Progenitor cell of endocrine pancreas (in vitro differentiated cells): ENCODE data around the gene SOX13. TPM values are rescaled to one million over a fixed set of nuclear protein-coding genes. Genes with fewer than 3 reads are reported as not detected.
A peak's percentile ranks its signal among the peaks of the same experiment; 100 is the strongest.

ENCODE experiments used
- DNase-seq: peaks from one replicate; pipeline ENCODE4 v3.0.0; 2021; ENCODE audit warnings: low spot score; ENCODE audit not compliant: unreplicated experiment
- H3K27ac Mint-ChIP-seq: 2 replicates; pipeline ENCODE4 v1.8.0; 2021; ENCODE audit warnings: mild to moderate bottlenecking, moderate library complexity, mixed read lengths
- H3K27me3 Mint-ChIP-seq: 2 replicates; pipeline ENCODE4 v1.8.0; 2021; ENCODE audit warnings: mixed read lengths
- H3K36me3 Mint-ChIP-seq: 2 replicates; pipeline ENCODE4 v1.8.0; 2022; ENCODE audit warnings: mixed read lengths; ENCODE audit not compliant: insufficient read depth
- H3K4me1 Mint-ChIP-seq: 2 replicates; pipeline ENCODE4 v1.8.0; 2021; ENCODE audit warnings: low read depth, mixed read lengths
- H3K4me3 Mint-ChIP-seq: 2 replicates; pipeline ENCODE4 v1.8.0; 2021; ENCODE audit warnings: low read depth, mild to moderate bottlenecking, moderate library complexity, mixed read lengths
- H3K9me3 Mint-ChIP-seq: 2 replicates; pipeline ENCODE4 v1.8.0; 2021; ENCODE audit warnings: low read depth, mixed read lengths
- total RNA-seq: library from RNA; stranded (reverse); gene quantifications from 2 replicates; pipeline ENCODE4 v1.2.1, GENCODE V29; 2021
- TF ChIP-seq, protein P1 (sequence below): fragments of 200-600 bp; sonication (generic); IDR thresholded peaks from one replicate; pipeline ENCODE4 v1.5.0; 2021; ENCODE audit warnings: antibody characterized with exemption, mild to moderate bottlenecking; ENCODE audit not compliant: unreplicated experiment

SOX13 gene
- total RNA-seq, 1 donor from 2014 or later: 61.6 TPM

DNA sequence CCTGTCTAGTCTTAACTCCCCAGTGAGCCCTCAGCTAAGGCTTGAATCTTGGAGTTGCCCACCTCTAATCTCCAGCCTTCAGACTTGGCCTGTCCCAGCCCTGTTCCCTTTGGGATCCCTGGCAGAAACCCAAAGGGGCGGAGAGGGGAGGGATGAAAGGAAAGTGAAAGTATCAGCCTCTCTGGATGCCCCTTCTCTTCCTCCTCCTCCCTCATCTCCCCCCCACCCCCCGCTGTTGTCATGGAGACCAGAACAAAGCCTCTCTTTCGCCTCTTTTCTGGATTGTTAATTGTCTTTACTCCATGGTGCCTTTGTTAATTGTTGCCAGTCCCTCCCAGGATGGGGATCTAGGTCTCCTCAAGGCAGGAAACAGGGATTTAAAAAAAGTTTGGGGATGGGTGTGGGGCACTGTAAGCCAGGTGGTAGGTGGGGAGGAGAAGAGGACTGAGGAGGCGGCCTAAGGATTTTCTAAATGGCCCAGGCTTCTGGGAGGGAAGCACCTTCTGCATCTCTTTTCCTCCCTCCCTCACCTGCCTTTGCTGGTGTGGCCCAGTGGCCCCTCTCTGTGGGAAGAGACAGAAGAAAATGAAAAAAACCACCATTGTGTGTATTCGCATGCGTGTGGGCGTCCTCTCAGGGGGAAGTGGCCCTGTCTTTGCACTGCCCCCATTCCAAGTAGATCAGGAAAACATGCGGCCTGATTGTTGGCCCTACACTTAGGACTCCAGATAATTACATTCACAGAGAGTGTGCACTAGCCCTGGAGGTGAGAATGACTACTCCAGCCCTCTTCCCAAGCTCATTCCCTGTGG, 7.5 kb upstream of the SOX13 start:
- Mint-ChIP-seq H3K9me3 (peaks cover 9% of the 10 kb centered on the region), H3K4me3 (no peak overlapping the region), H3K36me3 (peaks cover 2% of the 10 kb centered on the region), H3K27ac (peak overlapping the region; percentile 18), H3K27me3 (peaks cover 6% of the 10 kb centered on the region), H3K4me1 (peaks cover 11% of the 10 kb centered on the region)
- TF ChIP-seq, protein P1, sequence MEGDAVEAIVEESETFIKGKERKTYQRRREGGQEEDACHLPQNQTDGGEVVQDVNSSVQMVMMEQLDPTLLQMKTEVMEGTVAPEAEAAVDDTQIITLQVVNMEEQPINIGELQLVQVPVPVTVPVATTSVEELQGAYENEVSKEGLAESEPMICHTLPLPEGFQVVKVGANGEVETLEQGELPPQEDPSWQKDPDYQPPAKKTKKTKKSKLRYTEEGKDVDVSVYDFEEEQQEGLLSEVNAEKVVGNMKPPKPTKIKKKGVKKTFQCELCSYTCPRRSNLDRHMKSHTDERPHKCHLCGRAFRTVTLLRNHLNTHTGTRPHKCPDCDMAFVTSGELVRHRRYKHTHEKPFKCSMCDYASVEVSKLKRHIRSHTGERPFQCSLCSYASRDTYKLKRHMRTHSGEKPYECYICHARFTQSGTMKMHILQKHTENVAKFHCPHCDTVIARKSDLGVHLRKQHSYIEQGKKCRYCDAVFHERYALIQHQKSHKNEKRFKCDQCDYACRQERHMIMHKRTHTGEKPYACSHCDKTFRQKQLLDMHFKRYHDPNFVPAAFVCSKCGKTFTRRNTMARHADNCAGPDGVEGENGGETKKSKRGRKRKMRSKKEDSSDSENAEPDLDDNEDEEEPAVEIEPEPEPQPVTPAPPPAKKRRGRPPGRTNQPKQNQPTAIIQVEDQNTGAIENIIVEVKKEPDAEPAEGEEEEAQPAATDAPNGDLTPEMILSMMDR: no peak
- no peak for DNase-seq

DNA sequence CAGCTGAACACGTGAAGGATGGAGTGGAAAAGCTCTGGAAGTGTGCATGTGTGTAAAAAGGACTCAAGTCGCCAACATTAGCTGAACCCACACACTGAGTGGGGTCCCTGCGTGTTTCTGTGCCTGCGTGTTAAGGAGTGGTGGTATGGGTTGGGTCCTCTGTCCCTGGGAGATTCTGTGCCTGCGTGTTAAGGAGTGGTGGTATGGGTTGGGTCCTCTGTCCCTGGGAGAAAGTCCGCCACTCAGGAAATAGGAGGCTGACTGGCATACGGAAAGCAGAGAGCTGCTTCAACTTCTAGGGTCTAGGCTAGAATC, 7.0 kb upstream of the SOX13 start:
- H3K4me3 Mint-ChIP-seq: no peak overlapping the region
- TF ChIP-seq, protein P1: no peak
- H3K27ac Mint-ChIP-seq: peak overlapping the region; percentile 18
- peaks cover 9% of the 10 kb centered on the region for H3K9me3 Mint-ChIP-seq
- no peak for DNase-seq
- H3K36me3 Mint-ChIP-seq: peaks cover 2% of the 10 kb centered on the region
- peaks cover 11% of the 10 kb centered on the region for H3K4me1 Mint-ChIP-seq
- H3K27me3 Mint-ChIP-seq: peaks cover 7% of the 10 kb centered on the region

DNA sequence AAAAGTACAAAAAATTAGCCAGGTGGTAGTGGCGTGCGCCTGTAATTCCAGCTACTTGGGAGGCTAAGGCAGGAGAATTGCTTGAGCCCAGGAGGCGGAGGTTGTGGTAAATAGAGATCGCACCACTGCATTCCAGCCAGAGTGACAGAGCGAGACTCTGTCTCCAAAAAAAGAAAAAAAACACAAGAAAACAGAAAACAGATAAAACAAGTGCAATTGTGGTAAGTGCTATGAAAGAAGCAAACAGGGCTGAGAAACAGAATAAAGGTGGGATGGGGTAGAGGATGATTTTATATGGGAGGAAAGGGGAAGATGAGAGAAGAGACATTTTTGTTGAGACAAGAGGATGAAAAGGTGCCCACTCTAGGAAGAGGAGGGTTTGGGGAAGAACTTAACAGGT, 5.0 kb upstream of the SOX13 start:
- H3K27me3 Mint-ChIP-seq: peaks cover 9% of the 10 kb centered on the region
- peaks cover 9% of the 10 kb centered on the region for H3K9me3 Mint-ChIP-seq
- TF ChIP-seq, protein P1: no peak
- peaks cover 2% of the 10 kb centered on the region for H3K36me3 Mint-ChIP-seq
- peaks cover 11% of the 10 kb centered on the region for H3K4me1 Mint-ChIP-seq
- no peak for DNase-seq
- H3K27ac Mint-ChIP-seq: peak overlapping the region; percentile 73
- no peak overlapping the region for H3K4me3 Mint-ChIP-seq

DNA sequence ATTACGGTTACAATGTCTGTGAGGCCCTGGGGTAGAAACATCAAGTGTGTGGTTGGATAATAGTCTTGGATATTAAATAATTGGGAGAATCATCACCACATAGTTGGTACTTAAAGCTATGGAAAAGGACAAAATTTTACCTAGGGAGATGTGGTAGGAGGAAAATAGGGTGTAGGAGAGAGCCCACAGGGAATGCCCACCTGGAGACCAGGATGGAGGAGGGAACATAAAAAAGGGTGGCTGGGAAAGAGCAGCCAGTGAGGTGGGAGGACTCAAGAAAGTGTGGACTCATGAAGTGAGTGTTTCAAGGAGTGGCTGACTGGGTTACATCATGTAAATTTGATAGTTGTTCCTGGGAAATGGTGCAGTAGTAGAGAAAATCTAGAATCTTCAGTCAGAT, 3.0 kb upstream of the SOX13 start:
- DNase-seq: no peak
- TF ChIP-seq, protein P1: no peak
- peaks cover 2% of the 10 kb centered on the region for H3K36me3 Mint-ChIP-seq
- no peak overlapping the region for H3K4me3 Mint-ChIP-seq
- H3K9me3 Mint-ChIP-seq: peaks cover 9% of the 10 kb centered on the region
- peaks cover 9% of the 10 kb centered on the region for H3K27me3 Mint-ChIP-seq
- H3K27ac Mint-ChIP-seq: peak overlapping the region; percentile 9
- peaks cover 11% of the 10 kb centered on the region for H3K4me1 Mint-ChIP-seq

DNA sequence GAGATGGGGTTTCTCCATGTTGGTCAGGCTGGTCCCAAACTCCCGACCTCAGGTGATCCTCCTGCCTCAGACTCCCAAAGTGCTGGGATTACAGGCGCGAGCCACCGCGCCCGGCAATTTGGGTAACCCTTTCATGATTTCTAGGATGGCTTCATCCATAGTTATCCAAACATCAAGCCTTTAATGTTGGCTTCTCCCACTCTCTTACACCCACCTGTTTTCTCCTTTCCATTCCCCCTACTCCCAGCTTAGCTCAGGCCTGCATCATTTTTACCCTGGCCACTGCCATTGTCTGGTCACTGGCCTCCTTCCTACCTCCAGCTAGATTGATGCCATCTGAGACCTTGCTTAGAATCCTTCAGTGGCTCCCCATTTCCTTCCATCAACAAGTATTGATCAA, 2.0 kb upstream of the SOX13 start:
- peaks cover 9% of the 10 kb centered on the region for H3K9me3 Mint-ChIP-seq
- H3K27me3 Mint-ChIP-seq: peaks cover 9% of the 10 kb centered on the region
- H3K4me1 Mint-ChIP-seq: peaks cover 11% of the 10 kb centered on the region
- H3K27ac Mint-ChIP-seq: no peak overlapping the region
- no peak for DNase-seq
- H3K36me3 Mint-ChIP-seq: peaks cover 2% of the 10 kb centered on the region
- H3K4me3 Mint-ChIP-seq: no peak overlapping the region
- TF ChIP-seq, protein P1: no peak
